Thoracic aorta endothelial cell (primary cell): ENCODE results near the gene KCNH3. TPM values are rescaled to one million over a fixed set of nuclear protein-coding genes. Genes with fewer than 3 reads are reported as not detected.

ENCODE experiments used
- small RNA-seq: library from RNA; depleted of rRNA; stranded (forward); fragments of <200 nt; gene quantifications from one replicate; pipeline ENCODE3, GENCODE V24; 2012
- total RNA-seq: library from RNA; depleted of rRNA; stranded (reverse); fragments of >200 nt; gene quantifications from 2 replicates; pipeline ENCODE4 v1.2.3, GENCODE V29; 2012

Gene KCNH3, protein sequence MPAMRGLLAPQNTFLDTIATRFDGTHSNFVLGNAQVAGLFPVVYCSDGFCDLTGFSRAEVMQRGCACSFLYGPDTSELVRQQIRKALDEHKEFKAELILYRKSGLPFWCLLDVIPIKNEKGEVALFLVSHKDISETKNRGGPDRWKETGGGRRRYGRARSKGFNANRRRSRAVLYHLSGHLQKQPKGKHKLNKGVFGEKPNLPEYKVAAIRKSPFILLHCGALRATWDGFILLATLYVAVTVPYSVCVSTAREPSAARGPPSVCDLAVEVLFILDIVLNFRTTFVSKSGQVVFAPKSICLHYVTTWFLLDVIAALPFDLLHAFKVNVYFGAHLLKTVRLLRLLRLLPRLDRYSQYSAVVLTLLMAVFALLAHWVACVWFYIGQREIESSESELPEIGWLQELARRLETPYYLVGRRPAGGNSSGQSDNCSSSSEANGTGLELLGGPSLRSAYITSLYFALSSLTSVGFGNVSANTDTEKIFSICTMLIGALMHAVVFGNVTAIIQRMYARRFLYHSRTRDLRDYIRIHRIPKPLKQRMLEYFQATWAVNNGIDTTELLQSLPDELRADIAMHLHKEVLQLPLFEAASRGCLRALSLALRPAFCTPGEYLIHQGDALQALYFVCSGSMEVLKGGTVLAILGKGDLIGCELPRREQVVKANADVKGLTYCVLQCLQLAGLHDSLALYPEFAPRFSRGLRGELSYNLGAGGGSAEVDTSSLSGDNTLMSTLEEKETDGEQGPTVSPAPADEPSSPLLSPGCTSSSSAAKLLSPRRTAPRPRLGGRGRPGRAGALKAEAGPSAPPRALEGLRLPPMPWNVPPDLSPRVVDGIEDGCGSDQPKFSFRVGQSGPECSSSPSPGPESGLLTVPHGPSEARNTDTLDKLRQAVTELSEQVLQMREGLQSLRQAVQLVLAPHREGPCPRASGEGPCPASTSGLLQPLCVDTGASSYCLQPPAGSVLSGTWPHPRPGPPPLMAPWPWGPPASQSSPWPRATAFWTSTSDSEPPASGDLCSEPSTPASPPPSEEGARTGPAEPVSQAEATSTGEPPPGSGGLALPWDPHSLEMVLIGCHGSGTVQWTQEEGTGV
- 0.14 and 0.27 TPM in 2 replicates for total RNA-seq

DNA sequence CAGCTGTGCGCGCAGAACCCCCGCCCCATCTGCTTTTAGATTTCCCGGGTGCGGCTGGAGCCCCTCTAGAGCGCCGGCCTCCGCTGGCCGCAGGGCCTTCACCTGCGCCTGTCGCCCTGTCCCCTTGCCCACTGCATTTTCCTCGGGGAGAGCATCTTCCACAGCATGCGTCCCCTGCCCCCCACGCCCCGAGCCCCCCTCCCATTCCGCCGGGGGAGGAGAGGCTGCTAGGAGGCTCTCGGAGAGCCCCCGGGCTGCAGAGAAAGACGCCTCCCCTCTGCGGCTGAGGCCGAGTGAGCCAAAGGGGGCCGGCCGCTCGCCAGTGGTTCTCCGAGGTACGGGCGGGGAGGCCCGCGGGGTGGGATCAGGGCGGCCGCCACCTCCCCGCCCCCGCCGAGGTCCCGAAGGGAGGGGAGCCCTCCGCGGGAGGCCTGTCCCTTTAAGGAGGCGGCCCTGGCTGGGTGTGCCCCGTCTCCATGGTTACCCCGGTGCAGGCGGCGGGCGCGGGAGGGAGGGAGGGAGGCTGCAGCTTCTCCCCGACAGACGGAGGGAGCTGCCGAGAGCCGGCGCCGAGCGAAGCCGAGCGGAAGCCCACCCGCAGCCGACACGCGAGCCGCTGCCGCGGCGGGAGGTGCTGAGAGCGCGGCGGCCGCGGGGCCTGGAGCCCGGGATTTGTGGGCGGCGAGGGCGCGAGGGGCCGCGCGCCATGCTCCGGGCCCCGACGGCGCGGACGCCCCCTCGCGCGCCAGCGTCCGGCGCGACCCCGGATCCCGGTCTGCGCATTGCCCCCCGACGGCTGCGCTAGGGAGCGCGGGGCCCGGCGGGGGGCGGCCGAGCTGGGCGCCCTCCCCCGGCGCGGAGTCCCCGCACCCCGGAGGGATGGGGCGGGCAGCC, at the start of gene KCNH3:
TSS of gene KCNH3 (plus strand) at position 521 of the 894 bp plus-strand sequence. CDS start 387 bp downstream, outside the sequence.

DNA sequence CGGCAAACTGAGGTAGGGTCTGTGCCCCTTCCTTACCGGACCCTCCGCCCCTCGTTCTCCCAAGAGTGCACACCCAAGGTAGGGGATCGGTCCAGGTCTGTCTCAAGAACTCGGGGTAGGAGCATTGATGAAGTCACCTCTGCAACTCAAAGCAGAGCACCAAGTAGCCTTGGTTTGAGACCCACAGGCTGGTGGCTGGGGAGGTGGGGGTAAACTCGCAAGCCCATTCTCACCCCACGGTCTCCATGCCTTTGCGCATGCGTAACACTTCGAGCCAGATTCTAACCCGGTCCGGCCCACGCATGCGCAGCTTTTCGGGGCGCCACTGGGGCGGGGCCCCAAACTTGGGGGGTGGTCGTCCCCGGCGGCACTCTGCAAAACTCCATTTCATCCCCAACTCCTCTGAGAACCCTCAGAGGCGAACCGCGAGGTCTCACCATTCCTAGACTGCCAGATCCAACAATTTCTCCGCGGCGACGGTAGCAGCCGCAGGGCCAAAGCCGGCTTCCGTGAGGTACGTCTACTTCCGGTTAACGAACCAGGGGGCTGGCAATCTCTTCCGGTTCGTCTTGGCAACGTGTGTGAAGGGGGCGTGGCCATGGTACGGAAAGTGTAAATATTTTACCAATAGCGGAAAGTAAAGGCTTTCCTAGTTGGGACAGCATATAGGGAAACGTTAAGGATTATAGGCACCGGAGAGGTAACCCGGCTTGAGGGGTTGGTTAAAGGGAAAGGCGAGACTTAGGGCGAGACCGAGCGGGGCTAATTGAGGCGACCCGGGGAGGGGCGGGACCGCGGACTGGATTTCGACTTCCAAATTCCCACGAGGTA, 29.0 kb downstream of the KCNH3 start, which contains the start of gene MCRS1:
TSS of gene MCRS1 (minus strand) at position 532 of the 831 bp plus-strand sequence. CDS start 1,411 bp downstream, outside the sequence.

DNA sequence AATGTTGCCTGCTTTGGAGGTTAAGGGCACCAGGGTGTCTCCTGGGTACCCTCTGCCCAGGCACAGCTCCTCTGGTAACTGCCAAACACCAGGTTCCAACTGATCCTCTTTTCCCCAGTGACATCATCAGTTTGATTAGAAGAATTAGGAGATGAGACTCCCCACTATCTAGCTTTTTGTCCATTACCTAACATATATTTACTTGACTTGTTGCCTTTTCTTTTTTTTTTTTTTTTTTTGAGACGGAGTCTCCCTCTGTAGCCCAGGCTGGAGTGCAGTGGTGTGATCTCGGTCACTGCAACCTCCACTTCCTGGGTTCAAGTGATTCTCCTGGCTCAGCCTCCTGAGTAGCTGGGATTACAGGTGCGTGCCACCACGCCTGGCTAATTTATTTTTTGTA, 66.7 kb downstream of the KCNH3 start, which contains the start of gene FAM186B:
TSS of gene FAM186B (minus strand) at position 101 of the 400 bp plus-strand sequence. CDS start 162 bp downstream, outside the sequence.

Small RNAs within 50 kb of the gene (small RNA-seq; reads per million reads assigned to genes)
- gene POLR2KP1 = not detected
- gene RNU6-834P = not detected

Other genes with a start within 250 kb of the KCNH3 start
- gene PRPH, start 243.9 kb upstream of the KCNH3 start, total RNA-seq = 0.14 and 0.27 TPM in 2 replicates
- gene TROAP, start 215.8 kb upstream of the KCNH3 start, total RNA-seq = 20.1 and 40.5 TPM in 2 replicates
- gene C1QL4, start 201.8 kb upstream of the KCNH3 start, total RNA-seq = 0.13 and 0.22 TPM in 2 replicates
- 0.80 and 1.3 TPM in 2 replicates for gene DNAJC22, start 192.1 kb upstream of the KCNH3 start, total RNA-seq
- 90.6 and 97.4 TPM in 2 replicates for gene SPATS2, start 171.6 kb upstream of the KCNH3 start, total RNA-seq
- 66.4 and 70.8 TPM in 2 replicates for gene MCRS1, start 29.1 kb downstream of the KCNH3 start, total RNA-seq
- 0.27 and 0.43 TPM in 2 replicates for gene FAM186B, start 66.6 kb downstream of the KCNH3 start, total RNA-seq
- gene PRPF40B, start 84.5 kb downstream of the KCNH3 start, total RNA-seq = 5.5 and 6.3 TPM in 2 replicates
- 69.8 and 84.1 TPM in 2 replicates for gene FMNL3, start 168.4 kb downstream of the KCNH3 start, total RNA-seq
- 402 and 473 TPM in 2 replicates for gene TMBIM6, start 202.5 kb downstream of the KCNH3 start, total RNA-seq